AG09319 (cell line): ENCODE measurements around the gene GABBR2.

ENCODE experiments used
- DNase-seq: peaks from one replicate; pipeline ENCODE4 v3.0.0-alpha.2; 2010; ENCODE audit warnings: low read depth; ENCODE audit errors: extremely low read depth
- CTCF ChIP-seq: IDR thresholded peaks from 2 replicates; pipeline ENCODE4 v1.5.1; 2011; ENCODE audit warnings: low read depth, mild to moderate bottlenecking, inconsistent platforms, low read length, moderate library complexity

GABBR2 gene

DNA sequence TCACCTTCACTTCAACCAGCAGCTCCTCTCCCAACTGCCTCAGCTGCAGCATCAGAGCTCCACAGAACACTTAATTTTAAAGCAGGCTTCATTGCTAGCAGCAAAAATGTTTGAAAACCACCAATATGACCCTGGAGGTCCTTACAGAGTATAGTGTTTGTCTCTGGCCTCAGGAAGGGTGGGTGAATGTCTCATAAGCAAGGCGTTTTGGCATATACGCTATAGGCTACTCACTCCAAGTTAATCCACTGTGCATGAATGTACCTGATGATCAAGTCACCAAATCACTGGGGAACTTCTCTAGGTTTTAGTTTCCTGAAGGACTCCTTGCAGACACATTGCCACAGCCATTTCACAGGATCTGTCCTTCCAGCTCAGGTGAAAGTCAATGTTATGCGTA, 125.3 kb downstream of the GABBR2 start:
- no peak for TF ChIP-seq CTCF
- no peak for DNase-seq

- TF ChIP-seq CTCF: no peak
- no peak for DNase-seq
Measured at GRCh38 chr9:98580956-98581355, 127.8 kb downstream of the GABBR2 start.

GRCh38 chr9:98579700-98580099, 129.0 kb downstream of the GABBR2 start:
- no peak for DNase-seq
- TF ChIP-seq CTCF: no peak

- TF ChIP-seq CTCF: no peak
- no peak for DNase-seq
Measured at GRCh38 chr9:98577446-98577845, 131.3 kb downstream of the GABBR2 start.

DNA sequence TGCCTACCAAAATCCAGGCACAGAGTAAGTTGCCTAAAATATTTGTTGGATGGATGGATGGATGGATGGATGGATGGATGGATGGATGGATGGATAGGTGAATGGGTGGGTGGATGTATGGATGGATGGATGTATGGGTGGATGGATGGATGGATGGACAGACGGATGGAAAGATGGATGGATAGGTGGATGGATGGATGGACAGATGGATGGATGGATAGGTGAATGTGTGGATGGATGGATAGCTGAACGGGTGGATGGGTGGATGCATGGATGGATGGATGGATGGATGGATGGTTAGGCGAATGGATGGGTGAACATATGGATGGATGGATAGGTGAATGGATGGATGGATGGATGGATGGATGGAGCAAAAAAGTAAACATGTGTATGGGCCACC, 131.9 kb downstream of the GABBR2 start:
- DNase-seq: no peak
- no peak for TF ChIP-seq CTCF

DNA sequence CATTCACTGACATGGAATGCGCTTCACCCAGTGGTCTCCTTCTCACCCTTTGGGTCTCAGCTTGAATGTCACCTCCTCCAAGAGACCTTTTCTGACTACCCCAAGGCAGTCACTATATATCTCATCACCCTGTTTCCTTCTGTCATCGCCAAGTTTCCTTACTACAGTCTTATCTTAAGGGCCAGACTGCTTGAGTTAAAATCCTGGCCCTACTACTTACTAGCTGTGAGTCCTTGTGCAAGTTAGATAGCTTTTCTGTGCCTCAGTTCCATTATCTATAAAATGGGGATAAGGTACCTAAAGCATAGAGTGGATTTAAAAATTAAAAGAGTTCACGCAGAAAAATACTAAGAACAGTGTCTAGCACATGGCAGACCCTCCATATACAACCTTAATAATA, 132.4 kb downstream of the GABBR2 start:
- DNase-seq: no peak
- TF ChIP-seq CTCF: no peak

- TF ChIP-seq CTCF: no peak
Measured at GRCh38 chr9:98575379-98576346, 133.1 kb downstream of the GABBR2 start.

More at GRCh38 chr9:98575379-98576346, 133.1 kb downstream of the GABBR2 start:
- peak; percentile 1 for DNase-seq
